ENCODE data around the gene TRIM15. TPM values are rescaled to one million over a fixed set of nuclear protein-coding genes. Genes with fewer than 3 reads are reported as not detected.

TRIM15 gene
- total RNA-seq, 2 experiments from 2014 or later = not detected

DNA sequence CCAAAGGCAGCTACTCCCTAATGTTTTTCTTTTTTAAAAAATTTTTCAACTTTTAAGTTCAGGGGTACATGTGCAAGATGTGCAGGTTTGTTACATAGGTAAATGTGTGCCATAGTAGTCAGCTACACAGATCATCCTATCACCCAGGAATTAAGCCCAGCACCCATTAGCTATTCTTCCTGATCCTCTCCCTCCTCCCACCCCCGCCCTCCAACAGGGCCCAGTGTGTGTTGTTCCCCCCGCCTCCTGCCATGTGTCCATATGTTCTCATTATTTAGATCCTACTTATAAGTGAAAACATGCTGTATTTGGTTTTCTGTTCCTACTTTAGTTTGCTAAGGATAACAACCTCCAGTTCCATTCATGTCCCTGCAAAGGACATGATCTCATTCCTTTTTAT lies 12.4 kb downstream of the TRIM15 start:
- H3K4me3 Mint-ChIP-seq = no peak overlapping the region
- H3K36me3 Mint-ChIP-seq = peaks cover 6% of the 10 kb centered on the region
- H3K4me1 Mint-ChIP-seq = peaks cover 6% of the 10 kb centered on the region
- no peak overlapping the region for H3K27ac Mint-ChIP-seq
- H3K27me3 Mint-ChIP-seq = peaks cover 78% of the 10 kb centered on the region
- no peak for ATAC-seq
- peaks cover 6% of the 10 kb centered on the region for H3K9me3 Mint-ChIP-seq (ENCODE audit: low read depth)
- no peak for DNase-seq
- CTCF ChIA-PET = interaction anchor here (1.4 kb wide), 1 partner anchor 45 kb away, joined by 5 read pairs; no protein-coding TSS in a partner anchor

DNA sequence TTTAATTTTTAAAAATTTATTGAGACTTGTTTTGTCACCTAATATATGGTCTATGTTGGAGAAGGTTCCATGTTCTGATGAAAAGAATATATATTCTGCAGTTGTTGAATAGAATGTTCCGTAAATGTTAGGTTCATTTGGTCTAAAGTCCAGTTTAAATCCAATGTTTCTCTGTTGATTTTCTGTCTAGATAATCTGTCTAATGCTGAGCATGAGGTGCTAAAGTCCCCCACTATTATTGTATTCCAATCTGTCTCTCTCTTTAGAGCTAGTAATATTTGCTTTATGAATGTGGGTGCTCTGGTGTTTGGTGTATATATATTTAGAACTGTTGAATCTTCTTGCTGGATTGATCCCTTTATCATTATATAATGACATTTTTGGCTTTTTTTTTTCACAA lies 15.5 kb downstream of the TRIM15 start:
- Mint-ChIP-seq H3K4me1 (no peaks in the 10 kb centered on the region), H3K27ac (no peak overlapping the region), H3K27me3 (peaks cover 57% of the 10 kb centered on the region), H3K9me3 (ENCODE audit: low read depth) (peaks cover 6% of the 10 kb centered on the region), H3K36me3 (peaks cover 12% of the 10 kb centered on the region), H3K4me3 (no peak overlapping the region)
- CTCF ChIA-PET = no interaction called here
- DNase-seq = no peak
- no peak for ATAC-seq

DNA sequence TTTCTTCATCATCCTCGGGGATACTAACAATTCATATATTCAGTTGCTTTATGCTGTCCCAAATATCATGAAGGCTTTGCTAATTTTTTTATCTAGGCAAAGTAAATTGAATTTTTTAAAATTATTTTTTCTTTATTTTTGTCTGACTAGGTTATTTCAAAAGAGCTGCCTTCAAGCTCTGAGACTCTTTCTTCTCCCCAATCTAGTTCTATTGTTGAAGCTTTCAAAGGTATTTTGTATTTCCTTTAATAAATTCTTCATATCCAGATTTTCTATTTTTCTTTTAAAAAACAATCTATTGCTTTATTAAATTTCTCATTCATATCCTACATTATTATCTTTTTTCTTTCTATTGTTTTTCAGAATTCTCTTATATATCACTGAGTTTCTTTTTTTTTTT lies 16.8 kb downstream of the TRIM15 start:
- Mint-ChIP-seq H3K9me3 (ENCODE audit: low read depth) (peaks cover 6% of the 10 kb centered on the region), H3K27me3 (peaks cover 46% of the 10 kb centered on the region), H3K36me3 (peaks cover 23% of the 10 kb centered on the region), H3K4me1 (no peaks in the 10 kb centered on the region), H3K27ac (no peak overlapping the region), H3K4me3 (no peak overlapping the region)
- DNase-seq (no peak), ATAC-seq (no peak)
- CTCF ChIA-PET = no interaction called here

DNA sequence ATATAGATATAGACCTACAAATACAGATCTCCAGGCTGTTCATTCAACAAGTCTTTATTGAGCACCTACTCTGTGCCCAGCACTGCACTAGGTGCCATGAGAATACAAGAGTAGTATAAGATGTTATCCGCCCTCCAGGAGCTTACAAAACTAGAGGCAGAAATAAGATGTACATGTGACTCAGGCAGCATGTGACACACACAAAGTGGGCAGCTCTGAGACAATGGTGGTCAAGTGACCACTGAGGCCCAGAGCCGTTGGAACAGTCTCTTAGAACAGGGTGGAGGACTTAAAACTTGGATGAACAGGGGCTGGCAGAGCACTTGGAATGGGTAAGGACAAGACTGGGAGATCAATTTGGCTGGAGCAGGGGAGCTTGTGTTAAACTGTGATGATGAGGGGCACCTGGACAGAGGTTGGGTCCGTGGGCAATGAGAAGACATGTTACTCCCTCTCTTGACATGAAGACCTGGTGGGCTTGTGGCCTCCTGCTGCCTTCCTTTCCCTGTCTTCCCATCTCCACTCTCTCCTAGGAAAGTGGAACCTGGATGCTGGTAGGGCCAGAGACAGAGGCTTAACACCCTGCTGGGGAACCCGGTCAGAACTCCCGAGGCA lies 21.2 kb downstream of the TRIM15 start:
- CTCF ChIA-PET = interaction anchor here (1.0 kb wide), 1 partner anchor 29 kb away, joined by 3 read pairs; the partner anchor contains the start of gene TRIM26
- peaks cover 8% of the 10 kb centered on the region for H3K27me3 Mint-ChIP-seq
- H3K9me3 Mint-ChIP-seq (ENCODE audit: low read depth) = peaks cover 3% of the 10 kb centered on the region
- H3K4me1 Mint-ChIP-seq = no peaks in the 10 kb centered on the region
- no peak overlapping the region for H3K4me3 Mint-ChIP-seq
- peak overlapping the region; percentile 52 for H3K27ac Mint-ChIP-seq
- H3K36me3 Mint-ChIP-seq = peaks cover 53% of the 10 kb centered on the region
- ATAC-seq (no peak), DNase-seq (no peak)

DNA sequence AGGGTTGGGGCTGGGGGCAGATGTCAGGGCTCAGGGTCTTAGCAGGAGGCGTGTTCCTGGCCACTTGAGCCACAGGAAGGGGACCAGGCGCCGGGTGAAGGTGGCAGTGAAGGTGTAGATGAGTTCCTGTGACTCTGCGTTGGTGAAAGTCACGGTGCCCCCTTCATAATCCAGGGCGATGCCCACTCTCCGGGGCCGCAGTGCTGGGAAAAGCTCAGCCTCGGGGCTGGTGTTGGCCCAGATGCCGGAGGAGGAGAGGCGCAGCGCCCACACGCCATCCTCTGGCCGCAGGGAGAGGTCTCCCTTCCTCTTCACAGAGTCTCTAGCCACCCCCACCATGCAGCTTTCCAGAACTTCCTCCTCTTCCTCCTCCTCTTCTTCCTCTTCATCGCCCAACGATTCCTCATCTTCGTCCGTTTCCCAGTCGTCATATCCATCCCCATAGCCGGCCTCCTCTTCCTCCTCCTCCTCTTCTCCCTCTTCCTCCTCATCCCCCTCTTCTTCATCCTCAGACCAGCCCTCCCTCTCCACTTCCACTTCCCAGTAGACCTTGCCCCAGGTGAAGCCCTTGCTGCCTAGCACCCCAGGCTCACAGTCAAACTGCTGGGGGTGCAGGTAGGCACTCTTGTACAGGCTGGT lies 22.6 kb downstream of the TRIM15 start:
- ATAC-seq (no peak), DNase-seq (no peak)
- Mint-ChIP-seq H3K4me1 (no peaks in the 10 kb centered on the region), H3K27ac (no peak overlapping the region), H3K36me3 (peaks cover 61% of the 10 kb centered on the region), H3K9me3 (ENCODE audit: low read depth) (no peaks in the 10 kb centered on the region), H3K27me3 (peaks cover 1% of the 10 kb centered on the region), H3K4me3 (no peak overlapping the region)
- CTCF ChIA-PET = no interaction called here

DNA sequence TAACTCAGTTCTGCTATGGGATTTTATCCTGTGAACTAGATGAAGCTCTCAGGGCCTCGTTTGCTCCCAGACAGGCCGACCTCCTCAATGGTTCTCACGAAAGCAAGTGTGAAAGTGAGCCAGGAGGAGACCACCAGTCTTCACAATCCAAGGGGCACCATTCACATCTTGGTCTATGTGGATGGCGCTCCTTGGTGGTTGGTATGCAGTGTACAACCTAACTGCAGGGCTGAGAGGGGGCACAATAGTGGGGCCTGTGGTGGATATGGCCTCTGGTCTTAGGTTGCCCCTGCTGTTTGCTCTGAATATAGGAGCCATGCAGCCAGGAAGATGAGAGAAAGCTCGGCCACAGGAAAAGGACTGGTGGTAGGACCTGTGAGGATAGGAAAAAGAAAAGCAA lies 25.2 kb downstream of the TRIM15 start:
- ATAC-seq (no peak), DNase-seq (no peak)
- no peaks in the 10 kb centered on the region for H3K4me1 Mint-ChIP-seq
- no peaks in the 10 kb centered on the region for H3K27me3 Mint-ChIP-seq
- no peaks in the 10 kb centered on the region for H3K9me3 Mint-ChIP-seq (ENCODE audit: low read depth)
- H3K36me3 Mint-ChIP-seq = peaks cover 66% of the 10 kb centered on the region
- H3K4me3 Mint-ChIP-seq = no peak overlapping the region
- CTCF ChIA-PET = no interaction called here
- H3K27ac Mint-ChIP-seq = no peak overlapping the region

DNA sequence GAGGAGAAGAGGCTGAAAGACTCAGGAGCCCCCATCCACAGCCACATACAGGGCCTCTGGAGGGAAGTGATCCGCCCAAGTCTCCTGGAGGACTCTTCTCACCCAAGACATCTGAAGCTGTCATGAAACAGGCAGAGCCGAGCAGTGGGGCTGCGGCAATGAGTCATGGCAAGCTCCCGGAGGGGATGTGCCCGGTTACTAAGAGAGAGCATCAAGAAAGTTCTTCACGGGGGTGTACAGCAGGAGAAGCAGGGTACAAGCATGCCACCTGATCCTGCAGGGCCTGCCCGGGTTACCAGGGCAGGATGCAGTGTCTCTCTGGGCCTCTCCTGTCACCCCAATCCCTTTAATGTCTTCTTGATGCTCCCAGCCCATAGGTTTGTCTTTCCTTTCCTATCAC lies 28.7 kb downstream of the TRIM15 start:
- Mint-ChIP-seq H3K27me3 (no peaks in the 10 kb centered on the region), H3K27ac (no peak overlapping the region), H3K9me3 (ENCODE audit: low read depth) (no peaks in the 10 kb centered on the region), H3K36me3 (peaks cover 57% of the 10 kb centered on the region), H3K4me1 (peaks cover under 1% of the 10 kb centered on the region), H3K4me3 (no peak overlapping the region)
- ATAC-seq (no peak), DNase-seq (no peak)
- CTCF ChIA-PET = interaction anchor here (0.6 kb wide), 1 partner anchor 402 kb away, joined by 3 read pairs; no protein-coding TSS in a partner anchor

DNA sequence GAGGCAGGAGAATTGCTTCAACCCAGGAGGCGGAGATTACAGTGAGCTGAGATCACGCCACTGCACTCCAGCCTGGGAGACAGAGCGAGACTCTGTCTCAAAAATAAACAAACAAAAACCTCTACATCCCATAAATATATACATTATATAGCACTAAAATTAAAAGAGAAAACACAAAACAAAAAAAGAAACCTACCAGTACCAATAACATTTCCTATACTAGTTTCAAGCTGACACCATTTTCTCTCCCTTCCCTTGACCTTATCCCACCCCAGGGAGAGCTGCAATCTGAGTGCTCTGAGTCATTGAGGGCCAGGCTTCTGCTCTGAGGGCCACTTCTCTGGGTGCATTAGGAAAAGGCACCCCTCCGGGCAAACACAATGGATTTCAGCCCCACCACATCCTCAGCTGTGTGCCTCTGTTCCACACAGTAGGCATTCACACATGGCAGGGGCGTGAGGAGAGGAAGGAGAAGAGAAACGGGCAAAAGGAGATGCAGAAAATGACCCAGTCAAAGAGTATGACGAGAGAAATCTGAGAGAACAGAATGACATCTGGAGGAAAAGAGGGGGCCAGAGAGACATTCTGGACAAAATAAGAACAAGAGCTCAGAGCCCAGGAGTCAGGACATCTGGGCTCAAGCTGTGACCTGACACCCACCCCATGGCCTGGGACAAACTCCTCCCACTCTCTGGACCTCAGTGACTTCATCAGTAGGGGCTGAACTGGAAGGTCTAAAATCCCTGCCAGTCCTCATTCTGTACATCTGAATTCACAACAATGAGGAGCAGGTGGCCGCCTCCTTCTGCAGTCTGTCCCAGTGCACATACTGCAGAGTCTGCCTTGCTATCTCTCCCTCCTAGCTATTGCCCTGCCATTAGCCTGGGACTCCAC lies 31.7 kb downstream of the TRIM15 start:
- CTCF ChIA-PET = interaction anchor here (0.6 to 2.5 kb wide), 4 partner anchors 12 to 92 kb away, joined by 3 to 8 read pairs (median 4); no protein-coding TSS in a partner anchor
- H3K27me3 Mint-ChIP-seq = no peaks in the 10 kb centered on the region
- peak overlapping the region; percentile 6 for H3K27ac Mint-ChIP-seq
- H3K9me3 Mint-ChIP-seq (ENCODE audit: low read depth) = no peaks in the 10 kb centered on the region
- no peak overlapping the region for H3K4me3 Mint-ChIP-seq
- peaks cover 12% of the 10 kb centered on the region for H3K4me1 Mint-ChIP-seq
- DNase-seq = no peak
- ATAC-seq = no peak
- peaks cover 60% of the 10 kb centered on the region for H3K36me3 Mint-ChIP-seq

DNA sequence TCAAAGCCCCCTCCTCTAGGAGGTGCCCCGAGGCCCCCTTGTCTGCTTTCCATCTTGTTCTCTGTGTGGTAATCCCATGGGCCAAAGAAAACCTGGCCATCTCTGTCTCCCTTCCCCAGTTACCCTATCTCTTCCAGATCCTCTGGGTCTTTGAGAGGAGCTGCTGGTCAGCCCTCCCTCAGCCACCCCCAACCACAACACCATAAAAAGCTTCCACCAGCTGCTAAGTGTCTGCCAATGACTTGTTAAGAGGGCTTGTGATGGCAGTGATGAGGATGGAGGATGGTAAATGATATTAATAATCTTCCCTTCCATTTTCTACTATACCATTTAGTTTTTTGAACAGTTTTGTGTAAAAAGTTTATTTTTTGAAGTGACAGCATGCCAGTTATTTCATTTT lies 32.6 kb downstream of the TRIM15 start:
- no peaks in the 10 kb centered on the region for H3K9me3 Mint-ChIP-seq (ENCODE audit: low read depth)
- peaks cover 58% of the 10 kb centered on the region for H3K36me3 Mint-ChIP-seq
- ATAC-seq (no peak), DNase-seq (no peak)
- H3K4me3 Mint-ChIP-seq = no peak overlapping the region
- no peaks in the 10 kb centered on the region for H3K27me3 Mint-ChIP-seq
- CTCF ChIA-PET = interaction anchor here (1.3 to 2.5 kb wide), 3 partner anchors 11 to 93 kb away, joined by 4 to 8 read pairs (median 5); no protein-coding TSS in a partner anchor
- no peak overlapping the region for H3K27ac Mint-ChIP-seq
- H3K4me1 Mint-ChIP-seq = peaks cover 18% of the 10 kb centered on the region

DNA sequence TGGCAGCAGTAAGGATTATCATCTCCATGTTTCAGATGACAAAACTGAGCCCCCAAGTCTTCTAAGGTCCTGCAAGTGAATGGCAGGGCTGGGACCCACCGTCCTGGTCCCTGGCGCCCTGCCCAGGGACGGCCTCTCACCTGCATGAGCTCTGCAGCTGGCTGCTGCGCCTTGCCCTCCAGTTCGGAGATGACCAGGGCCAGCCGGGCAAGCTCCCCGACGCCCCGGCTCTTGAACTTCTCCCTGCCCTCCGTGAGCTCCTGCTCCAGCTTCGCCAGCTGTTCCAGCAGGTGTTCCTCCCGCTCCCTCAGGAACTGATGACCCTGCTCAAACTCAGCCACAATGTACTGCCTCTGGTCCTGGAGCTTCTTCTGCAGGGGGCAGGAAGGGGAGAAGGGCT lies 33.0 kb downstream of the TRIM15 start:
- DNase-seq = no peak
- no peaks in the 10 kb centered on the region for H3K27me3 Mint-ChIP-seq
- no peak overlapping the region for H3K27ac Mint-ChIP-seq
- peaks cover 21% of the 10 kb centered on the region for H3K4me1 Mint-ChIP-seq
- no peak overlapping the region for H3K4me3 Mint-ChIP-seq
- CTCF ChIA-PET = interaction anchor here (1.3 to 2.5 kb wide), 3 partner anchors 11 to 94 kb away, joined by 4 to 8 read pairs (median 5); no protein-coding TSS in a partner anchor
- no peak for ATAC-seq
- H3K36me3 Mint-ChIP-seq = peaks cover 58% of the 10 kb centered on the region
- no peaks in the 10 kb centered on the region for H3K9me3 Mint-ChIP-seq (ENCODE audit: low read depth)

DNA sequence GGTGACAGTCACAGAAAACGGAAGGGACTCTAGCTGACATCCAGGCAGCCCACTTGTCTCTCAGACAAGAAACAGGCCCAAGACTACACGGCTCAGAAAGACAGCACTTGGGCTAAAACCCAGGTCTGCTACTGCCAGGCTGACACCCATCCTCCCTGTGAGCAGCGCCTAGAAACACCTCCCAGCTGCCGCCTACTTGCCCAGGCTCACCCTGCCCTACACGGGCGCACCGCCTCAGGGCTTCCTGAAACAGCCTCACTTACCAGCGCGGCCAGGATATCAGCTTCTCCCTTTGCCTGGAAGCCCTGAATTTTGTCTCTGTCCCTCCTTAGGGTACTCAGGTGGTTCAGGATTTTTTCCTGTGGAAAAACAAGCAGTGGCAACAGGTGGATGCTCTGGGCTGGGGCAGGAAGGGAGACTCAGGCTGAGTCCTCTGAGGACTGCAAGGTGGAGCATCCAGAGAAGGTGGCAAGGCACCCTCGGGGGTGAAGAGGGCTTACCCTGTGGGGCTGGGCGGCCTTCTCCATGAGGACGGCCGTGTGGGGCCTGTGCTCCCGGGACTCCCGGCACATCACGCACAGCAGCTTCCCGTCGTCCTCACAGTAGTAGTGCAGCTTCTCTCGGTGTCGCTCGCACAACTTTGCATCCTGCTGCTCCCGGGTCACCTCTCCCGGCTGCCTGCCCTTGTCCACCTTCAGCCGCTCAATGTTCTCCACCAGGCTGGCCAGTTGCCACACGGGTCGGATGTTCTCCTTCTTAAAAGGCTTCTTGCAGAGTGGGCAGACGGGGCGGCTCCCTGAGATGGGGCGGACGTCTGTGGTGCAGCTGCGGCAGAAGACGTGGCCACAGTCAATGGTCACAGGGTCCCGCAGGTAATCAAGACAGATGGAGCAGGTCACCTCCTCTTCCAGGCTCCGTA lies 35.1 kb downstream of the TRIM15 start:
- CTCF ChIA-PET = no interaction called here
- no peak for DNase-seq
- Mint-ChIP-seq H3K27ac (no peak overlapping the region), H3K9me3 (ENCODE audit: low read depth) (no peaks in the 10 kb centered on the region), H3K36me3 (peaks cover 60% of the 10 kb centered on the region), H3K27me3 (no peaks in the 10 kb centered on the region), H3K4me1 (peaks cover 29% of the 10 kb centered on the region), H3K4me3 (no peak overlapping the region)
- ATAC-seq = no peak

DNA sequence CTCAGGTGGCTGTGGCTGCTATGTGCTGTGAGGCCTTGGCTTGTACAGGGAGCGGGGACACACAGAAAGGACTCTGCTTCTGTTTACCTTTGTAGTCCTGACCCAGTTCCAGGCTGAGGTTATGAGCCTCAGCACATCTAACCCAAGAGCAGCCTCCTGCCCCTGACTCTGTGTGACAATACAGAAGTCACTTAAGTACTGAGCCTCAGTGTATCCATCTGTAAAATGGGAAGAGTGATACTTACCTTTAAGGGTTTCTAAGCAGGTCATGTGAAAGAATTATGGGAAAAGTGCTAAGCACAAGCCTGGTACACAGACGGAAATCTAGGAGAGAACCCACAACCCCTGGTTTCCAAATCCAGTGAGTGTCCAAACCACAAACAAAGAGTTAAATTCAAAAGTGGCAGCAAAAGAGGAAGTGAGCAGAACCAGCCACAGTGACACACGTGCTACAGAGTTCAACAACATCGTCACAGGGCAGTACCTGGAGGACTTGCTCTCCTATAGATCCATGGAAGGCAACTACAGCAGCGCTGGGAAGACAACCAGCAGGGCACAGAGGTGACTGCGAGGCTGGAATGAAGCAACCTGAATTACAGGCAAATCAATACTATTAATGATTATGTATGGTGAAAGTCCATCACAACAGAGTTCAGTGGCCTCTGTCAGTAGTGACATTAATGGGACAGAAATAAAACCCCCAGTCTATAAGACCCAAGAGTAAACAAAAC lies 37.4 kb downstream of the TRIM15 start:
- Mint-ChIP-seq H3K27me3 (no peaks in the 10 kb centered on the region), H3K27ac (no peak overlapping the region), H3K4me1 (peaks cover 39% of the 10 kb centered on the region), H3K36me3 (peaks cover 64% of the 10 kb centered on the region), H3K9me3 (ENCODE audit: low read depth) (no peaks in the 10 kb centered on the region), H3K4me3 (no peak overlapping the region)
- ATAC-seq (no peak), DNase-seq (no peak)
- CTCF ChIA-PET = no interaction called here
